ENCODE data around the gene C2orf72. TPM values are rescaled to one million over a fixed set of nuclear protein-coding genes. Genes with fewer than 3 reads are reported as not detected.
A peak's percentile ranks its signal among the peaks of the same experiment; 100 is the strongest.

The C2orf72 gene
- total RNA-seq (2012; rRNA removed): 0.51 and 0.66 TPM in 2 replicates

DNA sequence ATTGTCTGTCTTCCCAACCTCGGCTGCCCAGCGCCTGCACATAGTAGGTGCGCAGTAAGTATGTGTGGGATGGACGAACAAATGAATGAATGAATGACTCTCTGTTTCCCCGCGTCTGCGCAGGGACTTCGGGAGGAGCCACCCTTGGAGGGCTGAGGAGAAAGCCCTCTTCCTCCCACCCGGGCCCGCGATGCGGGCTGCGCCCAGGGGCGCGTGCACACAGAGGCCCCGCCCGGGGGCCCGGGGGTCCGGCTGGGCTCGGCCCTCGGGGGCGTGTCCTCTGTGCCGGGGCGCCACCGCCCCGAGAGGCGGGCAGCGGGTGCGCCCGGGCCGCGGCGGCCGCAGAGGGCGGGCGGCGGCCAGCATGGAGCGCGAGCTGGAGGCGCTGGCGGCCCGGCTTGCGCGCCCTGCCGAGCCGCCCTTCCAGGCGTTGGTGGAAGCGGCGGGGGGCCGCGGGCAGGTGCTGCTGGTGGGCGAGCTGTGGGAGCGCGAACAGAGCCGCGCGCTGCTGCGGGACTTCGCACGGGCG lies at the start of gene C2orf72:
Gene C2orf72, plus strand, starts transcription at position 322 of the 529 bp plus-strand sequence. Its CDS starts 43 bp downstream, at position 365.
- Histone ChIP-seq H3K4me2 (ENCODE audit: low read length) (peak within 1 kb of the TSS; percentile 73), H3K9ac (ENCODE audit: low read depth, low read length) (no peak within 1 kb of the TSS), H3K9me3 (replicated peaks; ENCODE audit: low read length) (no peaks in the 10 kb centered on the region), H3K4me1 (ENCODE audit: control insufficient read depth, insufficient read depth, low read length) (no peaks in the 10 kb centered on the region), H3K4me3 (ENCODE audit: low read length) (peak within 1 kb of the TSS; percentile 54), H3K27me3 (ENCODE audit: control insufficient read depth, insufficient read depth, low read length) (peaks cover 78% of the 10 kb centered on the region), H3K36me3 (ENCODE audit: insufficient read depth, low read length) (no peaks in the 10 kb centered on the region)

DNA sequence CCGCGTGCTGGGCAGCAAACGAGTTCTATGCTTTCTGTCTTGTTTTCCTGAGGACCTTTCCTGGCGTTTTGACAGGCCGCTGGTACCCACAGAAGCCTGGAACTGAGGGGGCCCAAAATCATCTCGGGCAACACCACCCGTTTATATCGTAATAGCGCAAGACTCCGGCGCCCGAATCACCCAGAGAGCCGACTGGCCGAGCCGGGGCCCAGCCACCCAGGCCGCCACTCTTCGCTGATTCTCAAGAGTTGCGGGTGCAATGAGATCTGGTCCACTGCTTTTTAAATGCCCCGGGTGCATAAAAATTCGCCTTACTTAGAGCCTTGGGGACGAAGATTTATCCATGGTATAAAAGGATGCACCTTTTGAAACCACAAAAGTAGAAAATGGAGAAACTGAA lies 47.6 kb upstream of the C2orf72 start:
- Histone ChIP-seq H3K9ac (ENCODE audit: low read depth, low read length) (no peak overlapping the region), H3K4me2 (ENCODE audit: low read length) (no peak overlapping the region), H3K27me3 (ENCODE audit: control insufficient read depth, insufficient read depth, low read length) (peaks cover 44% of the 10 kb centered on the region), H3K4me1 (ENCODE audit: control insufficient read depth, insufficient read depth, low read length) (peaks cover 4% of the 10 kb centered on the region), H3K36me3 (ENCODE audit: insufficient read depth, low read length) (no peaks in the 10 kb centered on the region), H3K4me3 (ENCODE audit: low read length) (no peak overlapping the region), H3K9me3 (replicated peaks; ENCODE audit: low read length) (no peaks in the 10 kb centered on the region)

DNA sequence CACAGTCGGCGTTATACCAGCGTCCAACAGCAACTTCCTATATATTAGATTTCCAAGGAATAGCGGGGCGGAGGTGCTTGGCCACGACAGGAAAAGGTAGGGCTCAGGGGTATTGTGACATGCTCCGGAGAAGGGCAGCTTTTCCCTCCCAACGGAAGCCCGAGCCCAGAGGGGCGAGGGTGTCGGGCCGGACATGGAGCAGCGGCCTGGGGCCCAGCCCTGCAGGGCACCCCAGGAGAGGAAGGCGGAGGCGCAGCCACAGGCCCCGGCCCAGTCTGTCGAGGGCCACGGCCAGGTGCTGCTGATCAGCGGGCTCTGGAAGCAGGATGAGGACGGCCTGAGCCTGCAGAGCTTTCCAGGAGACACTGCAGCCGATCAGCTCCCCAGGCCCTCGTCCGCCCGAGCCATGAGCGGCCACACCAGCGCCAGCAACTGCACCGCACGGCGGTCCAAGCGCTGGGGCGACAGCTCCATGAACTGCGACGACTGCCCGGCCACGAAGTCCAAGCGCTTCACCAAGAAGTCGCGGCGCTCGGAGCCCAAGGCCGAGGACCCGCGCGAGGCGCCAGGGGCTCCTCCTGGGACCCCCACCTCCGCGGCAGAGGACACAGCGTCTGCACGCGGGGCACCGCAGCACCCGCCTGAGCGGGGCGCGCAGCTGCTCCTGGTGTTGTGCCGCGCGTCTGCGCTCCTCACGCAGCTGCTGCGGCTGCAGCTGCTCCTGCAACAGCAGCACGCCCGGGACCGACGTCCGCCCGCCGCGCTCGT lies 47.0 kb upstream of the C2orf72 start:
- peaks cover 4% of the 10 kb centered on the region for H3K4me1 ChIP-seq (ENCODE audit: control insufficient read depth, insufficient read depth, low read length)
- H3K9ac ChIP-seq (ENCODE audit: low read depth, low read length): no peak overlapping the region
- no peaks in the 10 kb centered on the region for H3K36me3 ChIP-seq (ENCODE audit: insufficient read depth, low read length)
- H3K9me3 ChIP-seq (replicated peaks; ENCODE audit: low read length): no peaks in the 10 kb centered on the region
- no peak overlapping the region for H3K4me3 ChIP-seq (ENCODE audit: low read length)
- H3K27me3 ChIP-seq (ENCODE audit: control insufficient read depth, insufficient read depth, low read length): peaks cover 39% of the 10 kb centered on the region
- no peak overlapping the region for H3K4me2 ChIP-seq (ENCODE audit: low read length)

DNA sequence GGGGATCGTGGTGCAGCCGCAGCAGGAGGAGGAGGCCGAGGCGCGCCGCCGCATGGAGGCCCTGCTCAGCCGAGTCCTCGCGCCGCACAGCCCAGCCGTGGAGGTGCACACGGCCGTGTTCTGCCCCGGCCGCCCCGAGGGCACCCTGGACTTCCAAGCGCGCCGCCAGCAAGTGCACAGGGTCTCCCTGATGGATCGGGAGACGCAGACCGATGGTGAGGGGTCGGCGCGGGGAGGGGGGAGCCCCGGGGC lies 46.5 kb upstream of the C2orf72 start:
- Histone ChIP-seq H3K4me2 (ENCODE audit: low read length) (no peak overlapping the region), H3K36me3 (ENCODE audit: insufficient read depth, low read length) (no peaks in the 10 kb centered on the region), H3K9ac (ENCODE audit: low read depth, low read length) (no peak overlapping the region), H3K9me3 (replicated peaks; ENCODE audit: low read length) (no peaks in the 10 kb centered on the region), H3K4me3 (ENCODE audit: low read length) (no peak overlapping the region), H3K4me1 (ENCODE audit: control insufficient read depth, insufficient read depth, low read length) (peaks cover 4% of the 10 kb centered on the region), H3K27me3 (ENCODE audit: control insufficient read depth, insufficient read depth, low read length) (peaks cover 43% of the 10 kb centered on the region)

DNA sequence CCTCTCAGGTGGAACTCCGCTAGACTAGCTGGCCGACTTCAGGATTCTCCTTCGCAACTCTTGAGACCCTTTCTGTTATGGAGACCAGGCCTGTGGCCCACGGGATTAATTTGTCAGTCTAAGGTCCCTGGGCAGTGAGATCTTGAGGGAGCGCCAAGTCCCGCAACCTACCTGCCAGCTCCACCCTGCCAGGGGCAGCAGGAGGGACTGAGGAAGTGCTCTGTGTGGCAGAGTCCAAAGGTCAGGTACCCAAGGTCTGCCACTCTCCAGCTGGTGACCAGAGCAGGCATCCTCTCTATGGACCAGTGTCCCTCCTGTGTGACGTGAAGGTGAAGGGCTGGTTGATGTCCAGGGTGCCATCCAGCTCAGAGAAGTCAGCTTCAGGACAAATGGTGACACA lies 45.7 kb upstream of the C2orf72 start:
- no peak overlapping the region for H3K4me2 ChIP-seq (ENCODE audit: low read length)
- H3K9me3 ChIP-seq (replicated peaks; ENCODE audit: low read length): no peaks in the 10 kb centered on the region
- H3K4me3 ChIP-seq (ENCODE audit: low read length): no peak overlapping the region
- H3K4me1 ChIP-seq (ENCODE audit: control insufficient read depth, insufficient read depth, low read length): peaks cover 4% of the 10 kb centered on the region
- H3K36me3 ChIP-seq (ENCODE audit: insufficient read depth, low read length): no peaks in the 10 kb centered on the region
- peaks cover 50% of the 10 kb centered on the region for H3K27me3 ChIP-seq (ENCODE audit: control insufficient read depth, insufficient read depth, low read length)
- no peak overlapping the region for H3K9ac ChIP-seq (ENCODE audit: low read depth, low read length)

DNA sequence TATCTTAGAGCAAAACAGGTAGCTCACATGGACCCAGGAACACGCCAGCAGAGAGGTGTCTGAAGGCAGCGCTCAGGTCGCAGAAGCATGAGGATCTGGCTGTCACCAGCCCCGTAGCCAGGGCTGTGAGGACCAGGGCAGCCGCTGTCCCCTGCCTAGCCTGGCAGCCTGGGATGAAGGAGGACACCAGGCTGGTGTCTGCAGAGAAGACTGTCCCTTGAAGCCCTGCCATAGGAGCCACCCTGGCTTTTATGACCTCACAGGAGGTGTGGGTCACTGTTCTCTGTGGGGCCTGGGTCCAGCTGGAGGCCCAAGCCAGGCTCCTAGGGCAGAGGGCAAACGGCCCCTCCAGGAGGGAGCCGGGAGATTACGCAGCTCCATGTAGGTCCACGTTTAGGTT lies 41.5 kb upstream of the C2orf72 start, which contains the start of gene SPATA3:
Gene SPATA3, plus strand, starts transcription at position 301 of the 400 bp plus-strand sequence. CDS start 113 bp downstream, outside the sequence.
- no peaks in the 10 kb centered on the region for H3K4me1 ChIP-seq (ENCODE audit: control insufficient read depth, insufficient read depth, low read length)
- no peaks in the 10 kb centered on the region for H3K36me3 ChIP-seq (ENCODE audit: insufficient read depth, low read length)
- H3K27me3 ChIP-seq (ENCODE audit: control insufficient read depth, insufficient read depth, low read length): peaks cover 64% of the 10 kb centered on the region
- H3K9me3 ChIP-seq (replicated peaks; ENCODE audit: low read length): no peaks in the 10 kb centered on the region
- H3K4me2 ChIP-seq (ENCODE audit: low read length): no peak within 1 kb of the TSS
- no peak within 1 kb of the TSS for H3K4me3 ChIP-seq (ENCODE audit: low read length)
- no peak within 1 kb of the TSS for H3K9ac ChIP-seq (ENCODE audit: low read depth, low read length)

DNA sequence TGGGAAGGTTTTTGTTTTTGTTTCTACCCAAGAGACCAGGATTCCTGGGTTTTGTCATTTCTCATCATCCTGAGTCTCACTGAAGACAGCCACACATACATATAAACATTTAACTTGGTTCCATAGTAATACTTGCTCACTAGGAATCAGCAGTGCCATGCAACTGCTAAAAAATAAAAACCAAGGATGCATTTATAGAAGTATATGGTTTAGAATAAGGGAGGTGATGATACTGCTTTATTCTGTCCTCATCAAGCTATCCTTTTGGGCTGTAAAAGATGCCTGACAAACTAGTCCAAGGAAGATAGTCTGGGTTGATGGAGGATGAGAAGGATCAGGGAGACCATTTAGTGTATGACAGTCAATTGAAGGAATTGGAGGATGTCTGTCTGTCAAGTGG lies 40.7 kb upstream of the C2orf72 start:
- no peaks in the 10 kb centered on the region for H3K9me3 ChIP-seq (replicated peaks; ENCODE audit: low read length)
- no peaks in the 10 kb centered on the region for H3K4me1 ChIP-seq (ENCODE audit: control insufficient read depth, insufficient read depth, low read length)
- no peaks in the 10 kb centered on the region for H3K36me3 ChIP-seq (ENCODE audit: insufficient read depth, low read length)
- H3K4me2 ChIP-seq (ENCODE audit: low read length): no peak overlapping the region
- H3K4me3 ChIP-seq (ENCODE audit: low read length): no peak overlapping the region
- no peak overlapping the region for H3K9ac ChIP-seq (ENCODE audit: low read depth, low read length)
- H3K27me3 ChIP-seq (ENCODE audit: control insufficient read depth, insufficient read depth, low read length): peaks cover 57% of the 10 kb centered on the region

DNA sequence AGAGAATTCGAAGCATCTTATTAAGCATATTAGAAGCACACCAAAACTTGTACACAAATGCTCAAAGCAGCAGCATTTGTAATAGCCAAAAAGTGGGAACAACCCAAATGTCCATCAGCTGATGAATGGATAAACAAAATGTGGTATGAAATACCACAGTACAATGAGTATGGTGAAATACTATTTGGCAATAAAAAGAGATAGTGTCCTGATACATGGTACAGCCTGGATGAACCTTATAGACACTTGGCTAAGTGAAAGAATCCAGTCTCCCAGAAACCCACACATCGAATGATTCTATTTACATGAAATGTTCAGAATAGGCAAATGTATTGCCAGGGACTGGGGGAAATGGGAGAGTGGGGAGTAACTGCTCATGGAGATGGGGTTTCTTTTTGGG lies 38.4 kb upstream of the C2orf72 start:
- Histone ChIP-seq H3K9ac (ENCODE audit: low read depth, low read length) (no peak overlapping the region), H3K36me3 (ENCODE audit: insufficient read depth, low read length) (no peaks in the 10 kb centered on the region), H3K4me1 (ENCODE audit: control insufficient read depth, insufficient read depth, low read length) (peaks cover 8% of the 10 kb centered on the region), H3K9me3 (replicated peaks; ENCODE audit: low read length) (no peaks in the 10 kb centered on the region), H3K27me3 (ENCODE audit: control insufficient read depth, insufficient read depth, low read length) (peaks cover 63% of the 10 kb centered on the region), H3K4me2 (ENCODE audit: low read length) (no peak overlapping the region), H3K4me3 (ENCODE audit: low read length) (no peak overlapping the region)

DNA sequence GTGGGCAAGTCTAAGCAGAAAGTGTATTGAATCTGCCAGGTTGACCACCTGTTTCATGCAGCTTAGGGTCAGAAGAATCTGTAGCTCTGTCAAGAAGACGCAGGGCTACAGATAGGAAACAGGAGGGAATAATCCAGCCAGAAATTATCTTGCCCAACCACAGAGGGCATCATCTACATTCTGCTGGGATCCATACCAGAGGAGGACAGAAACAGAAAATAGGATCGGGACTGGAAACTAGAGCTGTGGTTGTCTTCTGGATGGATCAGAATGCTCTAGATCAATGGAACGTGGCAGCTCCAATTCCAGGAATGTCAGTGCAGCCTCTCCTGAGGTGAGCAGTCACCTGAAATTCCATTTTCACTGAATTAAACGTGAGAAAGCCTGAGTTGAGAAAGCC lies 37.8 kb upstream of the C2orf72 start:
- H3K4me1 ChIP-seq (ENCODE audit: control insufficient read depth, insufficient read depth, low read length): peaks cover 8% of the 10 kb centered on the region
- no peak overlapping the region for H3K9ac ChIP-seq (ENCODE audit: low read depth, low read length)
- no peak overlapping the region for H3K4me3 ChIP-seq (ENCODE audit: low read length)
- peaks cover 63% of the 10 kb centered on the region for H3K27me3 ChIP-seq (ENCODE audit: control insufficient read depth, insufficient read depth, low read length)
- no peaks in the 10 kb centered on the region for H3K9me3 ChIP-seq (replicated peaks; ENCODE audit: low read length)
- no peak overlapping the region for H3K4me2 ChIP-seq (ENCODE audit: low read length)
- H3K36me3 ChIP-seq (ENCODE audit: insufficient read depth, low read length): no peaks in the 10 kb centered on the region

DNA sequence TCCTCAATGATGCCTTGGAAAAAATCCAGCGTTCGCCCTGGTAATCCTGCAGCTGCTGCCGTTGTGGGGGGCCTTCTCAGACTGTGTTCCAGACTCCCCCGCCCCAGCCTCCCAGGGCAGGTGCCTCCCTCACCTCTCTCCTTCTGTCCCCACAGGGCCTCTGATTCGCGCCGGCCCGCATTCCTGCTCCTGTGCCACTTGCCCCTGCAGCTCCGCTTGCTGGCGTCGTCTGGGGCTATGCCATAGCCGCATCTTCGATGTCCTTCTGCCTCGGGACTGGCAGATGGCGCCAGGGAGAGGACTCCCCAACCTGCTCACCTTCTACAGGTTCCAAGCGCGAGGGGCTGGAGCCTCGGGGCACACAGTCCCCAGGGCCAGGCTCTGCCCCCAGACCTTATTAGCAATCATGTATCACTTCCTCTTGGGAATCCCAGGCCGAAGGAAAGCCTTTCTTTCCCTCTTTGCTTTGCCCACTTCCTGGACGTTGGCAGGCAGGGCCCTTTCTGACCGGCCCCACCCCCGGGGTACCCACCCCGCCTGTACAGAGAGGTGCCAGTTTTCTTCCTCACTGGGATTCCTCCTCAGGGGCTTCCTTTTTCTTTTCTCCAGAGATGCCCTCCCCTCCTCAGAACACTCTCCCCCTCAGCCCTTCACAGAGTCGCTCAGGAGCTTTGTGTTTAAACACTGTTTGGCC lies 37.0 kb upstream of the C2orf72 start:
- no peak overlapping the region for H3K9ac ChIP-seq (ENCODE audit: low read depth, low read length)
- peaks cover 61% of the 10 kb centered on the region for H3K27me3 ChIP-seq (ENCODE audit: control insufficient read depth, insufficient read depth, low read length)
- no peak overlapping the region for H3K4me2 ChIP-seq (ENCODE audit: low read length)

DNA sequence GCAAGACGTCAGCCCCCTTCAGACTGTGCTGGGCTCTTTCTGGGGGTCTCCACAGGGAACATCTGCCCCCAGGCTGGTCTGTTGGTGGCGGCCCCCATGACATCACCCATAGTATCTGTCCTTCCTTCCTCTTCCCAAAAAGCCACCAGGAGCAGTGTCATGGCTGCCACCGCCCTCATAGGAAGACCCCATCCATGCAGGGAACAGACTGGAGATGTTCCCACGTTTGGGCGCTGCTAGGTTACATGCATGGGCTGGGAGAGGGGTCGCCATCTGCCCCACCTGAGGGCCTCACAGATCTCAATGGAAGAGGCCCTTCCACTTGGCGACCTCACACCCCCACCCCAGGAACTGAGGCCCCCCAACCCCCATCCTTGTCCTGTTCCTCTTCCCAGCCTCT lies 36.3 kb upstream of the C2orf72 start:
- H3K4me2 ChIP-seq (ENCODE audit: low read length): no peak overlapping the region
- H3K4me1 ChIP-seq (ENCODE audit: control insufficient read depth, insufficient read depth, low read length): peaks cover 8% of the 10 kb centered on the region
- H3K4me3 ChIP-seq (ENCODE audit: low read length): no peak overlapping the region
- H3K9ac ChIP-seq (ENCODE audit: low read depth, low read length): no peak overlapping the region
- no peaks in the 10 kb centered on the region for H3K9me3 ChIP-seq (replicated peaks; ENCODE audit: low read length)
- H3K36me3 ChIP-seq (ENCODE audit: insufficient read depth, low read length): no peaks in the 10 kb centered on the region
- H3K27me3 ChIP-seq (ENCODE audit: control insufficient read depth, insufficient read depth, low read length): peaks cover 56% of the 10 kb centered on the region

More for the DNA sequence above, 37.0 kb upstream of the C2orf72 start:
- Histone ChIP-seq H3K4me3 (ENCODE audit: low read length) (no peak overlapping the region), H3K36me3 (ENCODE audit: insufficient read depth, low read length) (no peaks in the 10 kb centered on the region), H3K4me1 (ENCODE audit: control insufficient read depth, insufficient read depth, low read length) (peaks cover 8% of the 10 kb centered on the region), H3K9me3 (replicated peaks; ENCODE audit: low read length) (no peaks in the 10 kb centered on the region)
